GM19397 (cell line): Measurements from ENCODE around the gene TM2D3.
"Not testable (repeated sequence)": the region's sequence is repeated elsewhere in the genome, so short reads cannot be mapped to it uniquely, and the experiment has no call there.

Source experiments
- ATAC-seq: cut with Tn5 transposase; IDR thresholded peaks from one replicate; pipeline ENCODE4 v1.9.1; 2021; ENCODE audit warnings: mild to moderate bottlenecking, moderate library complexity; ENCODE audit not compliant: unreplicated experiment

Gene TM2D3

GRCh38 chr15:101657968-101658784 lies 6.0 kb upstream of the TM2D3 start:
- no peak for ATAC-seq

DNA sequence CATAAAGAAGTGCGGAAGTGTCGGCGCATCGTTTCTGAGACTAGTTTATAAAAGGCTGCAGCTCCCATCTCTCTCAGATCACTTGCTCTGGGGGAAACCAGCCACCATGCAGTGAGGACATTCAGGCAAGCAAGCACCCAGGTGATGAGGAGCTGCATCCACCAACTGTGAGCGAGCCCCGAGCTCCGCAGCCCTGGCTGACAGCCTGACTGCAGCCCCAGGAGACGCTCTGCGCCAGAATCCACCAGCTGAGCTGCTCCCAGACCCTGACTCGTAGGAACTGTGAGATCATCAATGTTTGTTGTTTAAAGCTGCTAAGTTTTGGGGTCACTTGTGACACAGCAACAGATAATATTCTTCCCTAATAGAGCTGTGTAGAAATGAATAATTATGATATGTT lies 5.0 kb upstream of the TM2D3 start:
- no peak for ATAC-seq

DNA sequence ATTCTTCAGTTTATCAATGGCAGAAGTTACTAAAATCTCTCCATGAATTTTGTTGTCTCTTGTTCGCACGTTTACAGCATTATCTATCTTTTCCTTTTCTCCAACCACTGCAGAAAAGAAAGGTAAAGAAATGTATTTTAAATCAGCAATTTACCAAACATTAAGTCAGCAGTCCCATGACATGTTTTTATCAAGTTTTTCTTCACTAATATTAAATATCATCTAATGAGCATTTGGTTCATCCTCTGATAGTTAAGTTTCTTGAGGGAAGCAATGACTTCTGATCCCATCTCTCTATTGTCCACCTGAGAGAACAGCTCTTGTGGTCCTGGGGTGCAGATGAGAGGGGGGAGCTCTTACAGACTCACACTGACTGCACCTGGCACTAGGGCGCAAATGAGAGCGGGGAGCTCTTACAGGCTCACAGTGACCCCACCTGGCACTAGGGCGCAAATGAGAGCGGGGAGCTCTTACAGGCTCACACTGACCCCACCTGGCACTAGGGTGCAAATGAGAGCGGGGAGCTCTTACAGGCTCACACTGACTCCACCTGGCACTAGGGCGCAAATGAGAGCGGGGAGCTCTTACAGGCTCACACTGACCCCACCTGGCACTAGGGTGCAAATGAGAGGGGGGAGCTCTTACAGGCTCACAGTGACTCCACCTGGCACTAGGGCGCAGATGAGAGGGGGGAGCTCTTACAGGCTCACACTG lies 2.6 kb upstream of the TM2D3 start:
- ATAC-seq = not testable (repeated sequence)

DNA sequence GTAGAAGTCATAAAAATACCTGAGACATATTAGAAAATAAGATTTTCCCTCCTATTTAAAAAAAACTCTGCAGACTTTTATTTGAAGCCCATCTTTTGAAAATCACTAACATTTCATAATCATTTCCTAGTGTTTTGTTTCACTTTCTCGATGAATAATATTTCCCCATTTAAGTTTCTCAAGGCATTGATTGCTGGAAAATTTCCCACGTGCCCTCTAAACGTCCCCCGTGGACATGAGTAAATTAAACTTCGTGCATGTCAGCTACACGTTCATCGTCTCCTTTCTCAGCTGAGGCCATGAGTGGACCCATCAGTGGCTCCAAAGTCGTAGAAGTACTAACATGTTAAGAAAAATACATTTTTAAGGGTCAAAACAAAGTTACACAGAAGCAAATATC lies 2.0 kb upstream of the TM2D3 start:
- ATAC-seq = no peak

GRCh38 chr15:101652786-101653430 lies 727 bp upstream of the TM2D3 start:
- ATAC-seq = no peak

DNA sequence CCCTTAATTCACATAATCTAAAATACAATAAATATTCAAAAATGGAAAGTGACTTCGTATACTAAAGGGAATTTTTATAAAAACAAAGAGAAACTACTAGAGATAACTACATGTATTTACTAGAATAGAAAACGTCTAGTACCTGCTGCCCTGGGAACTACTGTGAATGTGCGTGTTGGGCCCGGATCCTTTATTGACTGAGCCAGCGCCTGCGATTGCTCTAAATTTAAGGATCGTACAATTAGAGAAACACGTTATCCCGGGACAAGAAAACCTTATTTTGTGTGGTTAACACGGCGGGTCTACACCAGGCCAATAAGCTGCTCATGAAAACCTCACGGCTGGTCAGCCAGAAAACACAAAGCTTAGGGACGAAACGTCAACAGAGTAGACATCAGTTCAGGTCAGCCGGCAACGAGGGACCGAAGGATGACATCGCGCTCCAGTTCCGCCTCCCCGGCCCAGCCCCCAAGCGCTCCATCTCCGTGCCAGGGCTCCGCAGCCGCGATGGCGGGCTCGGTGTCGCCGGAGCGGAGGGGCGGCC lies 555 bp downstream of the TM2D3 start:
- no peak for ATAC-seq

- no peak for ATAC-seq
Observed at GRCh38 chr15:101650145-101650544, 2.0 kb downstream of the TM2D3 start.

DNA sequence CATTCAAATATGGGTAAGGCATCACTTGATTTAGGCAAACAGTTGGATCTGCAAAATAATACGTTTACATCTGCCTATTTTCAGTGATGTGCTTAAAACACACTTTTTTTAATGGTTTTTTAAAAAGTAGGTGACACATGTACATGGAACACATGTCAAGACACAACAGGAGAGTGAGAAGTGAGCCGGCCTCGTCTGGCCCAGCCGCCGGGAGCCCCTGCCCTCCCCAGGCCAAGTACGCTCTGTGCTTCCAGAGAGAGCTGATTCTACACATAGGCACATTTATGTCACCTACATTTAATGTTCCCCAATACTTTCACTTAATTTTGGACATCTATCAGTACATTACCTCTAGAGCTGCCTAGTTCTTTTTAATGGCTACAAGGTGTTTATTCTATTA lies 3.8 kb downstream of the TM2D3 start:
- ATAC-seq = no peak

- ATAC-seq = no peak
Observed at GRCh38 chr15:101647251-101647650, 4.9 kb downstream of the TM2D3 start.

GRCh38 chr15:101646672-101647071 lies 5.5 kb downstream of the TM2D3 start:
- no peak for ATAC-seq

GRCh38 chr15:101642361-101642760 lies 9.8 kb downstream of the TM2D3 start:
- no peak for ATAC-seq

GRCh38 chr15:101641894-101642293 lies 10.3 kb downstream of the TM2D3 start:
- no peak for ATAC-seq

- peak; percentile 64 for ATAC-seq
Observed at GRCh38 chr15:101641129-101641764, 10.9 kb downstream of the TM2D3 start.

DNA sequence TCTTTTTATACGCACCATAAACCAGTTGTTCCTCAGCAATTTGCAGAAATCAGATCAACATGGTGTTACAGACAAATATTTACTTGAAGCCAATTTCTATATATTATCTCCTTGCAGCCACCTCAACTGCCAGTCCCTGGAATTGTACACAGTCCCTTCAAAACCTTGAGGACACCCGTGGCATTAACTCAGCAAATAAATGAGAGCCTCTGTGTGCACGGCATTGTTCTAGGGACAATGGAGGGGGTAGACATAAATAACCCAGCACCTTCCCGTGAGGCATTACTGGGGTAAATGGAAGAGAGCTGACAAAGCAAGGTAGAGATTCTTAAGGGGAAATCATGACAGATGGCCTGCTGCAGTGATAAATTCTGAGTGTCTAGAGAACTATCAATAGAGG lies 12.5 kb downstream of the TM2D3 start:
- ATAC-seq = no peak

GRCh38 chr15:101637919-101638318 lies 14.3 kb downstream of the TM2D3 start:
- no peak for ATAC-seq

GRCh38 chr15:101637516-101637915 lies 14.7 kb downstream of the TM2D3 start:
- ATAC-seq = no peak

GRCh38 chr15:101637038-101637437 lies 15.1 kb downstream of the TM2D3 start:
- no peak for ATAC-seq

- ATAC-seq = no peak
Observed at GRCh38 chr15:101635944-101636727, 16.0 kb downstream of the TM2D3 start.

GRCh38 chr15:101633356-101633755 lies 18.8 kb downstream of the TM2D3 start:
- no peak for ATAC-seq

- ATAC-seq = not testable (repeated sequence)
Observed at GRCh38 chr15:101626729-101627128, 25.5 kb downstream of the TM2D3 start.
